Pancreas (tissue), 10 donors: ENCODE data around the gene ETS1. TPM values are rescaled to one million over a fixed set of nuclear protein-coding genes. Genes with fewer than 3 reads are reported as not detected.

Source experiments
- ATAC-seq, 4 donors: fragments of 200-7000 bp; cut with Tn5 transposase; one replicate each; pipeline versions ENCODE4 v1.8.0 to v1.9.1; 2020; ENCODE audit warnings: mild to moderate bottlenecking in 4 of 4, moderate library complexity in 4 of 4
- DNase-seq, 6 donors: peaks; one replicate each; pipeline ENCODE4 v3.0.0-alpha.2; 2020
- FAIRE-seq: peaks from 2 replicates; lab custom pipeline; 2012; peaks lifted over from hg19 to GRCh38; lab: Jason Lieb, UNC
- H3K27ac ChIP-seq, 4 donors: fragments of 200-600 bp; sonication (generic); 1 replicate in 3 of 4; 2 replicates in 1 of 4; pipeline versions ENCODE4 v1.5.0 to v1.8.0; 2020
- H3K27me3 ChIP-seq, 4 donors: fragments of 200-600 bp; one replicate each; pipeline ENCODE4 v1.8.0; 2021
- H3K36me3 ChIP-seq, 3 donors: fragments of 200-600 bp; sonication (generic) in 1 of 3; one replicate each; pipeline versions ENCODE4 v1.5.0 to v1.8.0; 2020 to 2021
- H3K4me1 ChIP-seq, 3 donors: fragments of 200-600 bp; one replicate each; pipeline ENCODE4 v1.8.0; 2021
- H3K4me3 ChIP-seq, 4 donors: fragments of 200-600 bp; sonication (generic) in 2 of 4; one replicate each; pipeline versions ENCODE4 v1.5.0 to v1.8.0; 2020 to 2021
- H3K9me3 ChIP-seq, 4 donors: fragments of 200-600 bp; one replicate each; pipeline ENCODE4 v1.8.0; 2021
- CTCF ChIP-seq, 4 donors: fragments of 200-600 bp; sonication (generic) in 3 of 4; IDR thresholded peaks; one replicate each; pipeline versions ENCODE4 v1.5.0 to v1.8.0; 2021; ENCODE audit warnings: antibody characterized with exemption in 4 of 4
- WGBS, 2 donors: extraction: QIAGEN DNeasy Blood & Tissue Kit; methylation state at CpG; one replicate each; pipeline ENCODE4 v1.1.7; 2013; 5-methylcytosine and 5-hydroxymethylcytosine counted together
- intact Hi-C, 3 donors: fragments of 100-400 bp; cut with DNase I; formaldehyde crosslinking; loops; one replicate each; pipeline versions ENCODE4 v1.11.1 to v1.14.2; 2022
- polyA plus RNA-seq, 2 donors: library from polyadenylated mRNA; stranded (reverse); fragments of 200-250 nt; gene quantifications; one replicate each; pipeline ENCODE4 v1.2.3, GENCODE V29; 2013
- total RNA-seq, 6 donors: library from RNA; stranded (reverse); fragmentation: NEBNext Ultra II Directional in 4 of 6; extraction: Animal tissue kit (Norgen Biotek cat#: 25700) in 4 of 6; gene quantifications; one replicate each; pipeline versions ENCODE4 v1.2.1 to v1.2.4, GENCODE V29; 2021 to 2023
- donor health status: healthy with polysubstance abuse.
- donor health status: DM: no; HTN: no; CAD: no; lungs with moderate emphysema.
- donor health status: DM: no; HTN: no; CAD: no.
- donor health status: control.
- donor health status: control.
- donor health status: Bipolar disorder and iron deficiency.
- donor health status: DM: yes; HTN: yes; CAD: no.
- donor health status: DM: no; HTN: no; CAD: no.
- donor health status: DM: no; HTN: no; CAD: no.
- donor health status: DM: yes; HTN: yes; CAD: no.

Gene ETS1
- total and polyA plus RNA-seq, 8 donors, result 5.4 to 26.6 (median 13.0) TPM

DNA sequence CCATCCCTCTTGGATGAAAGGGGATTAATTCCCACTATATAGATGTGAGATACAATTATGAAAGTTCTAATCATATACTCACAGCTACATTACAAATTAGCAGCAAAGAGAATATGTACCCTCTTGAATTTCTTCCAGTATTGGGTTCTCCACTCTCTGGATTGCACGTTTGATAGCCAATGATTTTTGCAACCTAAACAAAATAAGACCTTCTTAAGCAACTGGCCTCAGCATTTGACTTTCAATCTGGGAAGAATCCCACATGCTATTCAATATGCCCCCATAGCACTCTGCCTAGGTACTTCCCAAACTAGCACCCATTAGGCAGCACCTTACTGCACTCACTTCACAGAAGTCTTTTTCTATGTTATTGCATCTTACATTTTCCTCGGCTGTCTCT, 55.8 kb downstream of the ETS1 start:
- TF ChIP-seq CTCF (IDR thresholded peaks at IDR 0.05), result no peak
- ATAC-seq, result no peak
- intact Hi-C loops, result no loop called here
- Histone ChIP-seq H3K4me1 (peaks cover 9 to 15% (median 14%) of the 10 kb centered on the region in 3 donors), H3K27ac (no peak overlapping the region), H3K9me3 (no peaks in the 10 kb centered on the region), H3K27me3 (no peaks in the 10 kb centered on the region), H3K36me3 (no peaks in the 10 kb centered on the region), H3K4me3 (no peak overlapping the region)
- DNase-seq, result no peak
- WGBS, 2 donors, result 85 to 96% methylated on average over 2 of the region's 2 CpGs
- FAIRE-seq, result no peak

- DNase-seq (peak in 1 of 6 donors; percentile 42), ATAC-seq (peak in 1 of 4 donors; percentile 71), FAIRE-seq (no peak)
- TF ChIP-seq CTCF (IDR thresholded peaks at IDR 0.05), result no peak
- Histone ChIP-seq H3K27me3 (no peaks in the 10 kb centered on the region), H3K4me1 (peaks cover 0 to 6% (median 4%) of the 10 kb centered on the region in 3 donors), H3K27ac (no peak overlapping the region), H3K9me3 (no peaks in the 10 kb centered on the region), H3K4me3 (no peak overlapping the region), H3K36me3 (no peaks in the 10 kb centered on the region)
- intact Hi-C loops, result no loop called here
- WGBS, 2 donors, result 80 to 90% methylated on average over 7 of the region's 7 CpGs
Observed at GRCh38 chr11:128530118-128531074, 57.0 kb downstream of the ETS1 start.

GRCh38 chr11:128528294-128528693, 59.1 kb downstream of the ETS1 start:
- Histone ChIP-seq H3K9me3 (no peaks in the 10 kb centered on the region), H3K4me1 (peaks cover 0 to 21% (median 12%) of the 10 kb centered on the region in 3 donors), H3K36me3 (no peaks in the 10 kb centered on the region), H3K27ac (no peak overlapping the region), H3K27me3 (no peaks in the 10 kb centered on the region), H3K4me3 (no peak overlapping the region)
- no peak for DNase-seq
- TF ChIP-seq CTCF (IDR thresholded peaks at IDR 0.05), result no peak
- no peak for ATAC-seq
- FAIRE-seq, result no peak
- intact Hi-C loops, result no loop called here
- 90 to 96% methylated on average over 2 of the region's 2 CpGs for whole genome bisulfite sequencing, 2 donors

GRCh38 chr11:128527046-128527445, 60.3 kb downstream of the ETS1 start:
- ATAC-seq (no peak), DNase-seq (no peak), FAIRE-seq (no peak)
- 95 to 97% methylated on average over 2 of the region's 2 CpGs for WGBS, 2 donors
- Histone ChIP-seq H3K4me3 (no peak overlapping the region), H3K4me1 (peaks cover 0 to 28% (median 18%) of the 10 kb centered on the region in 3 donors), H3K27me3 (no peaks in the 10 kb centered on the region), H3K9me3 (no peaks in the 10 kb centered on the region), H3K36me3 (no peaks in the 10 kb centered on the region), H3K27ac (no peak overlapping the region)
- intact Hi-C loops, result no loop called here
- no peak for TF ChIP-seq CTCF (IDR thresholded peaks at IDR 0.05)
